ENCODE data around the gene MPRIP.

DNA sequence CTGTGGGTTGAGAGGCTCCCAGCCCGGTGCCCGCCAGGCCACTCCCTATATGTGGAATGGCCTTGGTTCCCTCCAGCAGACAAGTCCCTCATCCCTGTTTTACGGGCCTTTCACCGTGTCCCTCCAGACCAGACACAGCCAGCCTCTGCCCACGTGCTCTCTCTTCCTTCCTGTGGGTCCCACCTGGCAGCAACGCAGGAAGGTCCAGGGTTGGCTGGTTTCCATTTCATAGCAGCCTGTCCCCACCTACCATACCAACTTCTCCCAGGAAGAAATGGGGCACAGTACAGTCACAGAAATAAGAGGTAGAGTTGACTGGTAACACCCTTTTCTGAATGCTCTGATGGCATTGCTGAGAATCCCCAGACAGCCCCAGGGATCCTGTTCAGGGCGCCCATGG, 128.9 kb downstream of the MPRIP start:
- TF ChIP-seq, protein P1, sequence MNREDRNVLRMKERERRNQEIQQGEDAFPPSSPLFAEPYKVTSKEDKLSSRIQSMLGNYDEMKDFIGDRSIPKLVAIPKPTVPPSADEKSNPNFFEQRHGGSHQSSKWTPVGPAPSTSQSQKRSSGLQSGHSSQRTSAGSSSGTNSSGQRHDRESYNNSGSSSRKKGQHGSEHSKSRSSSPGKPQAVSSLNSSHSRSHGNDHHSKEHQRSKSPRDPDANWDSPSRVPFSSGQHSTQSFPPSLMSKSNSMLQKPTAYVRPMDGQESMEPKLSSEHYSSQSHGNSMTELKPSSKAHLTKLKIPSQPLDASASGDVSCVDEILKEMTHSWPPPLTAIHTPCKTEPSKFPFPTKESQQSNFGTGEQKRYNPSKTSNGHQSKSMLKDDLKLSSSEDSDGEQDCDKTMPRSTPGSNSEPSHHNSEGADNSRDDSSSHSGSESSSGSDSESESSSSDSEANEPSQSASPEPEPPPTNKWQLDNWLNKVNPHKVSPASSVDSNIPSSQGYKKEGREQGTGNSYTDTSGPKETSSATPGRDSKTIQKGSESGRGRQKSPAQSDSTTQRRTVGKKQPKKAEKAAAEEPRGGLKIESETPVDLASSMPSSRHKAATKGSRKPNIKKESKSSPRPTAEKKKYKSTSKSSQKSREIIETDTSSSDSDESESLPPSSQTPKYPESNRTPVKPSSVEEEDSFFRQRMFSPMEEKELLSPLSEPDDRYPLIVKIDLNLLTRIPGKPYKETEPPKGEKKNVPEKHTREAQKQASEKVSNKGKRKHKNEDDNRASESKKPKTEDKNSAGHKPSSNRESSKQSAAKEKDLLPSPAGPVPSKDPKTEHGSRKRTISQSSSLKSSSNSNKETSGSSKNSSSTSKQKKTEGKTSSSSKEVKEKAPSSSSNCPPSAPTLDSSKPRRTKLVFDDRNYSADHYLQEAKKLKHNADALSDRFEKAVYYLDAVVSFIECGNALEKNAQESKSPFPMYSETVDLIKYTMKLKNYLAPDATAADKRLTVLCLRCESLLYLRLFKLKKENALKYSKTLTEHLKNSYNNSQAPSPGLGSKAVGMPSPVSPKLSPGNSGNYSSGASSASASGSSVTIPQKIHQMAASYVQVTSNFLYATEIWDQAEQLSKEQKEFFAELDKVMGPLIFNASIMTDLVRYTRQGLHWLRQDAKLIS (CRISPR knock-in tag; IDR thresholded peaks at IDR 0.05; ENCODE audit: borderline replicate concordance): no peak
- TF ChIP-seq, protein P2, sequence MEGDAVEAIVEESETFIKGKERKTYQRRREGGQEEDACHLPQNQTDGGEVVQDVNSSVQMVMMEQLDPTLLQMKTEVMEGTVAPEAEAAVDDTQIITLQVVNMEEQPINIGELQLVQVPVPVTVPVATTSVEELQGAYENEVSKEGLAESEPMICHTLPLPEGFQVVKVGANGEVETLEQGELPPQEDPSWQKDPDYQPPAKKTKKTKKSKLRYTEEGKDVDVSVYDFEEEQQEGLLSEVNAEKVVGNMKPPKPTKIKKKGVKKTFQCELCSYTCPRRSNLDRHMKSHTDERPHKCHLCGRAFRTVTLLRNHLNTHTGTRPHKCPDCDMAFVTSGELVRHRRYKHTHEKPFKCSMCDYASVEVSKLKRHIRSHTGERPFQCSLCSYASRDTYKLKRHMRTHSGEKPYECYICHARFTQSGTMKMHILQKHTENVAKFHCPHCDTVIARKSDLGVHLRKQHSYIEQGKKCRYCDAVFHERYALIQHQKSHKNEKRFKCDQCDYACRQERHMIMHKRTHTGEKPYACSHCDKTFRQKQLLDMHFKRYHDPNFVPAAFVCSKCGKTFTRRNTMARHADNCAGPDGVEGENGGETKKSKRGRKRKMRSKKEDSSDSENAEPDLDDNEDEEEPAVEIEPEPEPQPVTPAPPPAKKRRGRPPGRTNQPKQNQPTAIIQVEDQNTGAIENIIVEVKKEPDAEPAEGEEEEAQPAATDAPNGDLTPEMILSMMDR (IDR thresholded peaks at IDR 0.05): no peak
